Stimulated activated CD4-positive, alpha-beta T cell treated with anti-CD3 and anti-CD28 coated beads, Interleukin-12 subunit alpha, Interleukin-12 subunit beta, amount 100 ng/mL, for 24 hours (primary cell): ENCODE results near the gene ARHGAP20.

ENCODE experiments used
- DNase-seq, 2 experiments: peaks; one replicate each; pipeline ENCODE4 v3.0.0-alpha.2; 2020; ENCODE audit warnings: low read depth in 2 of 2

The ARHGAP20 gene

GRCh38 chr11:110606415-110606814, 105.8 kb downstream of the ARHGAP20 start:
- no peak for DNase-seq

- DNase-seq: no peak
These were observed 110.3 kb downstream of the ARHGAP20 start for GRCh38 chr11:110601936-110602335.

GRCh38 chr11:110600322-110600721, 111.9 kb downstream of the ARHGAP20 start:
- no peak for DNase-seq

GRCh38 chr11:110599207-110599606, 113.0 kb downstream of the ARHGAP20 start:
- no peak for DNase-seq

DNA sequence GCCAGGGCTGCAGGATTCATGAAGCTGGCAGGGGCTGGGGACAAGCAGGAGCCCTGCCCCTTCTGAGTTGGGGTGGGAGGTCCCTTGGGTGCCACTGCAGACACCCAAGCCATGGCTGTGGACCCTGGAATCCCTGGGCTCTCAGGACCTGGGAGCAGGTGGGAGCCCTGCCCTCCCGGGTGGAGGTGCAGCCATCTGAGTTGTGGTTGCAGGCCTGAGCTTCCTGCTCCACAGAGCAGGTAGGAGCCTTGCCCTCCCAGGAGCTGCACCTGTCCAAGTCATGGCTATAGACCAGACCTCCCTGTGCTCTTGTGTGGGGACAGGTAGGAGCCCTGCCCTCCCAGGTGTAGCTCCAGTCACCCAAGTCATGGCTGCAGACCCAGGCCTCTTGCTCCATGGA, 113.5 kb downstream of the ARHGAP20 start:
- no peak for DNase-seq

DNA sequence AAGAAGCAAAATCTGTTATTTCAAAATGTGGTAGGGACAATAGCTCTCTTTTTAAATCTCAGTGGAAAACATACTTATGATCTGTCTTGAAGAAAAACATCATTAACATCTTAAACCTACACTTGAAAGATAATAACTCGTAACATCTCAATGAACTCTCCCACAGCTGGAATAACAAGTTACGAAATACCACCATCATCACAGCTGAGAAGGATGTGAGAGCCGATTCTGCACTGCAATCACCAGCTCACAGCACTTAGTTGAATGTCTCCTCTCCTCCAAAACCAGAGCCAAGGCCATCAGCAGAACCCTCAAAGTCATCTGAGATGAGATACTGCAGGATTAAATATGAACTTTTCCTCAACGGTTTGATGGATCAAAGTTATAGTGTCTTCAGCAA, 124.3 kb downstream of the ARHGAP20 start:
- DNase-seq: no peak

- DNase-seq: no peak
These were observed 125.1 kb downstream of the ARHGAP20 start for GRCh38 chr11:110587129-110587528.

DNA sequence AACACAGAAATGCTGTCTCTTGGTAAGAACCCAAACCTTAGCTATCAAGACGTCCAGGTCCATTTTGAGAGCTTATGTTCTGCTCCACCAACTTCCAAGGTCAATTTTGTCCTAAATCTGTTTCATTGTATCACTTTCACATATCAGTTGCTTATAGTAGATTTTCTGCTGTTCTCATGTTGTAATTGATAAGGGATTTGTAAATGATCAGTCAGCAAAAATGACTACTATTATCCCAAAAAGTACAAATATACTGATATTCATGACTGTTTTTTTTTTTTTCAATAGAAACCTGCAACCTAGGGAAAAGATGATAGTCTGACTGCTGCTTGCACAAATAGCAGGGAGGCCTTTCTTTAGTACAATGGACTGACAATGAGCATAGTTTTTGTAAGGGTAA, 128.1 kb downstream of the ARHGAP20 start:
- no peak for DNase-seq

DNA sequence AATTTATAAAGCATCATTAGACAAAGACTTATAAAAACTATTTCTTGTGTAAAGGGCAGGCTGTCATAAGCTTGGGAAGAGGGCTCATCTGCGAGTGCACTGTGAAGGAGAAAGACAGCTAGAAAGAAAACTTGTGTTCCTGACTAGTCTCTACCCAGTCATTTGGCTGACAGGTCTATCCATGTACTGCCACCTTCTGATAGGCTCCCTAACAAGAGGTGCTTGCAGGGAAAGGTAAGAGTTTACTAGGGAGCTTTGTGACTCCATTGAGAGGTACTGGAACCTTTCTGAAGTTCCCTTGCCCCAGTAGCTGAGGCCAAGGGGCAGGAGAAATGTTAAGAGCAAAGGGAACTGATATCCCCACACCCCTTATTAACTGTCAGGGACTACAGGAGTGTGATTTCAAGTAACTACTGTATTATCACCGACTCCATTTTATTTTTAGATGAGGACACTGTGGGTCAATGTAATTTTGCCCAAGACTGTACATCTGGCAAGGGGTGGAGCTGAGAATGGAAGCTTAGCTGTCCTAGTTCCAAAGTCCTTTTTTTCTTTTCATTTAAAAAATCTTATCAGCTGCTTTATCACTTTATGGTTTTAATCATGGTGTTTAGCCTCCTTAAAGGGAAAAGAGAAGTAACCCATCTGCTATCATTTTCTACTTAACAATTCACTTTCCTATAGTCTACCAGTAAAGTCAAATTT, 129.4 kb downstream of the ARHGAP20 start:
- DNase-seq: no peak

- DNase-seq: no peak
These were observed 131.7 kb downstream of the ARHGAP20 start for GRCh38 chr11:110580571-110580970.

DNA sequence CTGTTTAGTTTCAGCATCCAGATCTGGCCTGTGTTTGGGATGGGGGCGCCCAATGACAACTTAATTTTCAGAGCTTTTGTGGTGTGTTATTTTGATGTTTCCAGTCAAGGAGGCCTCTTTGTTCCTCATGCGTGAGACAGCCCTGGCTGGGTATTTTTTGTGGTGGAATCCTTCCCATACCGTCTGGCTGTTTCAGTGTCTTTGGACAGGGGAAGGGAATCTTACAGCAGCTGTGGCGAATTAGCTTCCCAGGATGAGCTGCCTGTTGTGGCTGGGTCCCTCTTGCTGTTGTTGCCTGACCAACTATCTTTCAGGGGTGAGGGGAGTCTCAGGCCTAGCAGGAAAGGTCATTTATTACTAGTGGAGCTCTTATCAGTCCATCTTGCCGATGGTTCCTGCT, 138.8 kb downstream of the ARHGAP20 start:
- DNase-seq: no peak

GRCh38 chr11:110571081-110571720, 141.0 kb downstream of the ARHGAP20 start:
- no peak for DNase-seq

DNA sequence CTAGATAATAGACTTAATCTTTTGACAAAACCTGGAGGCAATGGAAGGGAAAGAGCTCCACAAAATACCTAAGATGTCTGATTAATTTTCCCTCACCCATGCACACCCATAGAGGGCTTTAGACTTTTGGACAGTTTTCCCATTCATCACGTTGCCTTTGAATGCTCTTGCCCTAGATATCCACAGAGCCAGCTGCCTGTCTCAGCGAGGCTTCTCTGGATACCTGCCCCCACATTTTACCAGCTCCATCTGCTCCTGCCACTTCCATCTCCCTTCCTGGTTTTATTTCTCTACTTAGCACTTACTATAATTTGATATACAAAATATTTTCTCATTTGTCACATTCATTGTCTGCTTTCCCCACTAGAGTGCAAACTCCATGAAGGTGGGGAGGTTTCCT, 145.7 kb downstream of the ARHGAP20 start:
- DNase-seq: no peak

- DNase-seq: no peak
These were observed 146.6 kb downstream of the ARHGAP20 start for GRCh38 chr11:110565357-110566336.

DNA sequence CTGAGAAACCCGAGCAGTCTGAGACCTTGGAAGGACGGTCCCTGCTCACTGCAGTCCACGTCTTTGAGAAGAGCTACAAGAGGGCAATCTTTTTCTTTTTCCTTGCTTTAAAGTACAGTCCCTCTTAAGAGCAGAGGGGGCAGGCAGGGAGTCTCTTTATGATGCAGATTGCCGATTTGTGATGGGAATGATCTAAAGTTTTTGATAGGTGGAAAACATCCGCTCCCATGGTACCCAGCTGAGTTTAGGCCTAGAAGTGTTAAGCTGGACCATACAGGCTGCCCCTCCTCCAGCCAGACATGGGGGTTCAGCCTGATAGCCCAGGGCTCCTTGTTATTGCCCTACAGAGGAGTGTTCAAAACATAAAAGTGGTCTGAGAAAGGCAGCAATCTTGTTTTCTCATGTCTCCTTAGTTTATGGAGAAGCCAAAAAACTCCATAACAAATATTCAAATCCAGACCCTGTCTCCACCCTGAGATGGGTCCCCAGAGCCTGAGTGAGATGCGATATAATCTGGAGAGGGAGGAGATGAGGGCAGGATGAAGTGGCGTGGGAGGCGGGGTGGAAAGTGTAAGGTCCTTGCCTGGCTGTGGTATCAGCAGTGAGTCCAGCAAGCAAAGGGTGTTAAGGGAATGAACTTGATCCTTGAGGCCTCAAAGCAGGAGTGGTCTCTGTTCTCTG, 147.4 kb downstream of the ARHGAP20 start:
- DNase-seq: no peak

DNA sequence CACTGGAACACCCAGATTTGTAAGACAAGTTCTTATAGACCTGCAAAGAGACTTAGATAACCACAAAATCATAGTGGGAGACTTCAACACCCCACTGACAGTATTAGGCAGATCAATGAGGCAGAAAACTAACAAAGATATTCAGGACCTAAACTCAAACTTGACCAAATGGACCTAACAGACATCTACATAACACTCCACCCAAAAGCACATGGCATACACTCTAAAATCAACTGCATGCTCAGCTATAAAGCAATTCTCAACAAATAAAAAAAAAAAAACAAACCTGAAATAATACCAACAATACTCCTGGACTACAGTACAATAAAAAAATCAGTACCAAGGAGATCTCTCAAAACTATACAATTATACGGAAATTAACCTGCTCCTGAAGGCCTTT, 167.5 kb downstream of the ARHGAP20 start:
- DNase-seq: no peak

- DNase-seq: no peak
These were observed 174.1 kb downstream of the ARHGAP20 start for GRCh38 chr11:110538154-110538553.

- no peak for DNase-seq
These were observed 181.1 kb downstream of the ARHGAP20 start for GRCh38 chr11:110530900-110531741.

- DNase-seq: no peak
These were observed 183.2 kb downstream of the ARHGAP20 start for GRCh38 chr11:110529043-110529442.

DNA sequence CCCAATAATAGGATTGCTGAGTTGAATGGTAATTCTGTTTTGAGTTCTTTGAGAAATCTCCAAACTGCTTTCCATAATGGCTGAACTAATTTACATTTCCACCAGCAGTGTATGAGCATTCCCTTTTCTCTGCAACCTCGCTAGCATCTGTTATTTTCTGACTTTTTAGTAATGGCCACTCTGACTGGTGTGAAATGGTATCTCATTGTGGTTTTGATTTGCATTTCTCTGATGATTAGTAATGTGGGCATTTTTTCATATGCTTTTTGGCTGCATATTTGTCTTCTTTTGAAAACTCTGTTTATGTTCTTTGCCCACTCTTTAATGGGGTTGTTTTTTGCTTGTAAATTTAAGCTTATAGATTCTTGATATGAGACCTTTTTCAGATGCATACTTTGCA, 185.1 kb downstream of the ARHGAP20 start:
- DNase-seq: no peak
